CD4-positive, alpha-beta T cell (primary cell): ENCODE results near the gene RAPGEF6. TPM values are rescaled to one million over a fixed set of nuclear protein-coding genes. Genes with fewer than 3 reads are reported as not detected.

Experiments
- ATAC-seq: fragments of 200-7000 bp; cut with Tn5 transposase; one replicate; pipeline ENCODE4 v1.10.0; 2022; ENCODE audit warnings: mild to moderate bottlenecking; ENCODE audit not compliant: poor library complexity
- CTCF ChIA-PET: fragments of 350-600 bp; sonication (Branson Sonifier 250); formaldehyde crosslinking; loops from one replicate; lab custom pipeline; 2021; ENCODE audit warnings: antibody characterized with exemption, inconsistent platforms; lab: Charles Lee
- POLR2A ChIA-PET: fragments of 350-600 bp; sonication (Branson Sonifier 250); formaldehyde crosslinking; loops from one replicate; lab custom pipeline; 2021; ENCODE audit warnings: antibody characterized with exemption, inconsistent platforms; lab: Charles Lee
- DNase-seq, 14 experiments: peaks; one replicate each; pipeline ENCODE4 v3.0.0-alpha.2; 2013 to 2020; ENCODE audit warnings: mixed read lengths in 2 of 14
- H3K27ac ChIP-seq, 2 donors: one replicate each; pipeline versions ENCODE4 v1.5.1 to v1.7.0; 2013; ENCODE audit warnings: low read length in 2 of 2, low read depth in 1 of 2, mild to moderate bottlenecking in 1 of 2
- H3K27me3 ChIP-seq, 2 experiments: 1 replicate in 1 of 2; 2 replicates in 1 of 2; pipeline versions ENCODE4 v1.6.1 to v1.7.0; 2013; ENCODE audit warnings: low read length in 2 of 2, control low read depth in 1 of 2, mild to moderate bottlenecking in 1 of 2, moderate library complexity in 1 of 2; ENCODE audit not compliant: insufficient read depth in 2 of 2, control insufficient read depth in 1 of 2
- H3K36me3 ChIP-seq: one replicate; pipeline ENCODE4 v1.6.1; 2013; ENCODE audit warnings: low read length, control low read depth; ENCODE audit not compliant: insufficient read depth
- H3K4me1 ChIP-seq: one replicate; pipeline ENCODE4 v1.6.1; 2013; ENCODE audit warnings: low read length, control low read depth; ENCODE audit not compliant: insufficient read depth
- H3K4me3 ChIP-seq: one replicate; pipeline ENCODE4 v1.5.1; 2013; ENCODE audit warnings: mild to moderate bottlenecking, low read length, moderate library complexity
- H3K9me3 ChIP-seq, 2 experiments: 1 replicate in 1 of 2; 2 replicates in 1 of 2; pipeline versions ENCODE4 v1.6.1 to v1.7.0; 2013; ENCODE audit warnings: low read length in 2 of 2, mild to moderate bottlenecking in 2 of 2, control low read depth in 1 of 2, moderate library complexity in 1 of 2; ENCODE audit not compliant: control insufficient read depth in 1 of 2, insufficient read depth in 1 of 2
- H3K27ac Mint-ChIP-seq: one replicate; pipeline ENCODE4 v1.8.0; 2020; ENCODE audit warnings: mixed read lengths
- H3K27me3 Mint-ChIP-seq: one replicate; pipeline ENCODE4 v1.8.0; 2021; ENCODE audit warnings: mixed read lengths
- H3K36me3 Mint-ChIP-seq: one replicate; pipeline ENCODE4 v1.8.0; 2021; ENCODE audit warnings: low read depth, mixed read lengths
- H3K4me1 Mint-ChIP-seq: one replicate; pipeline ENCODE4 v1.8.0; 2021; ENCODE audit warnings: low read depth, mixed read lengths
- H3K4me3 Mint-ChIP-seq: one replicate; pipeline ENCODE4 v1.8.0; 2020; ENCODE audit warnings: mild to moderate bottlenecking, mixed read lengths
- H3K9me3 Mint-ChIP-seq: one replicate; pipeline ENCODE4 v1.8.0; 2020; ENCODE audit warnings: mixed read lengths
- CTCF ChIP-seq: fragments of 200-600 bp; IDR thresholded peaks from one replicate; pipeline ENCODE4 v1.8.0; 2022; ENCODE audit warnings: antibody characterized with exemption, mild to moderate bottlenecking
- intact Hi-C, 2 experiments: fragments of 100-400 bp; cut with DNase I in 1 of 2; cut with micrococcal nuclease in 1 of 2; formaldehyde crosslinking; loops; one replicate each; pipeline versions ENCODE4 v1.15.1 to v1.9.0; 2023 to 2025; cut with DNase I, micrococcal nuclease
- total RNA-seq, 174 experiments: library from RNA in 2 of 174; stranded (reverse) in 2 of 174; gene quantifications; one replicate each; pipeline ENCODE4 v1.2.3 and lab custom pipeline; 2021 to 2026

RAPGEF6 gene
- total RNA-seq, 2 experiments from 2014 or later = 83.3 to 91.4 TPM

- Mint-ChIP-seq H3K27ac (no peak overlapping the region), H3K4me3 (no peak overlapping the region), H3K27me3 (no peaks in the 10 kb centered on the region), H3K36me3 (peaks cover 53% of the 10 kb centered on the region), H3K4me1 (peaks cover 20% of the 10 kb centered on the region), H3K9me3 (no peaks in the 10 kb centered on the region)
- Histone ChIP-seq H3K27me3 (no peaks in the 10 kb centered on the region), H3K4me1 (no peaks in the 10 kb centered on the region), H3K4me3 (no peak overlapping the region), H3K9me3 (no peaks in the 10 kb centered on the region), H3K27ac (no peak overlapping the region), H3K36me3 (peaks cover 17% of the 10 kb centered on the region)
- no peak for TF ChIP-seq CTCF
- no peak for DNase-seq
- POLR2A ChIA-PET = interaction anchor here (1.5 kb wide), 1 partner anchor 9 kb away, joined by 7 read pairs; no protein-coding TSS in a partner anchor
- ATAC-seq = no peak
- intact Hi-C loops = no loop called here
- CTCF ChIA-PET = interaction anchor here (0.6 kb wide), 1 partner anchor 11 kb away, joined by 3 read pairs; no protein-coding TSS in a partner anchor
Measured at GRCh38 chr5:131644822-131645221, 9.8 kb upstream of the RAPGEF6 start.

GRCh38 chr5:131644370-131644769 lies 9.3 kb upstream of the RAPGEF6 start:
- H3K4me1 ChIP-seq = no peaks in the 10 kb centered on the region
- CTCF ChIA-PET = no interaction called here
- TF ChIP-seq CTCF = no peak
- no peak for ATAC-seq
- DNase-seq = no peak
- no peak overlapping the region for H3K27ac Mint-ChIP-seq
- H3K4me1 Mint-ChIP-seq = peaks cover 24% of the 10 kb centered on the region
- no peaks in the 10 kb centered on the region for H3K9me3 Mint-ChIP-seq
- POLR2A ChIA-PET = interaction anchor here (1.5 kb wide), 1 partner anchor 8 kb away, joined by 7 read pairs; no protein-coding TSS in a partner anchor
- no peaks in the 10 kb centered on the region for H3K27me3 Mint-ChIP-seq
- H3K4me3 Mint-ChIP-seq = no peak overlapping the region
- H3K36me3 Mint-ChIP-seq = peaks cover 49% of the 10 kb centered on the region
- no peaks in the 10 kb centered on the region for H3K27me3 ChIP-seq
- intact Hi-C loops = no loop called here
- no peak overlapping the region for H3K4me3 ChIP-seq
- no peak overlapping the region for H3K27ac ChIP-seq
- no peaks in the 10 kb centered on the region for H3K9me3 ChIP-seq
- peaks cover 17% of the 10 kb centered on the region for H3K36me3 ChIP-seq

GRCh38 chr5:131641494-131641893 lies 6.5 kb upstream of the RAPGEF6 start:
- ATAC-seq (no peak), DNase-seq (no peak)
- ChIA-PET CTCF (interaction anchor here (0.9 kb wide), 1 partner anchor 16 kb away, joined by 3 read pairs; no protein-coding TSS in a partner anchor), POLR2A (interaction anchor here (1.3 kb wide), 1 partner anchor 10 kb away, joined by 3 read pairs; no protein-coding TSS in a partner anchor)
- H3K27me3 Mint-ChIP-seq = no peaks in the 10 kb centered on the region
- no peaks in the 10 kb centered on the region for H3K9me3 ChIP-seq
- no peaks in the 10 kb centered on the region for H3K9me3 Mint-ChIP-seq
- H3K27ac Mint-ChIP-seq = peak overlapping the region; percentile 93
- no peak for TF ChIP-seq CTCF
- H3K4me3 ChIP-seq = no peak overlapping the region
- peaks cover 29% of the 10 kb centered on the region for H3K36me3 Mint-ChIP-seq
- H3K36me3 ChIP-seq = peaks cover 12% of the 10 kb centered on the region
- no peak overlapping the region for H3K4me3 Mint-ChIP-seq
- H3K4me1 ChIP-seq = no peaks in the 10 kb centered on the region
- H3K27me3 ChIP-seq = no peaks in the 10 kb centered on the region
- H3K27ac ChIP-seq = no peak overlapping the region
- intact Hi-C loops = no loop called here
- H3K4me1 Mint-ChIP-seq = peaks cover 42% of the 10 kb centered on the region
